ENCODE measurements around the gene PNRC2.

Gene PNRC2

GRCh38 chr1:23995431-23995837, 35.8 kb downstream of the PNRC2 start:
- TF ChIP-seq EZH2 (optimal IDR thresholded peaks at IDR 0.05; ENCODE audit: low read depth, low read length) (no peak), CTCF (IDR thresholded peaks at IDR 0.05; ENCODE audit: low read length) (no peak), EZH2phosphoT487 (IDR thresholded peaks at IDR 0.05; ENCODE audit: low read length) (no peak)
- Histone ChIP-seq H3K9me2 (replicated peaks; ENCODE audit: insufficient read depth, low read length) (no peaks in the 10 kb centered on the region), H3K4me2 (ENCODE audit: low read depth, low read length) (no peak overlapping the region), H3K36me3 (replicated peaks; ENCODE audit: insufficient read depth, low read length) (no peaks in the 10 kb centered on the region), H3K79me2 (ENCODE audit: low read length) (no peaks in the 10 kb centered on the region), H3K9ac (ENCODE audit: low read length) (no peak overlapping the region), H3K27me3 (replicated peaks; ENCODE audit: insufficient read depth, low read length) (no peaks in the 10 kb centered on the region), H3F3A (ENCODE audit: insufficient read depth, low read length) (no peaks in the 10 kb centered on the region), H3K4me1 (ENCODE audit: low read length) (no peaks in the 10 kb centered on the region), H3K9me3 (replicated peaks; ENCODE audit: insufficient read depth, low read length) (no peaks in the 10 kb centered on the region), H3K27ac (ENCODE audit: low read length) (no peak overlapping the region), H4K20me1 (ENCODE audit: insufficient read depth, low read length) (no peaks in the 10 kb centered on the region), H2AFZ (ENCODE audit: low read length) (no peak overlapping the region), H3K4me3 (ENCODE audit: low read length) (no peak overlapping the region)
- DNase-seq: no peak

GRCh38 chr1:23996700-23997229, 37.1 kb downstream of the PNRC2 start:
- Histone ChIP-seq H3K27me3 (replicated peaks; ENCODE audit: insufficient read depth, low read length) (no peaks in the 10 kb centered on the region), H3K36me3 (replicated peaks; ENCODE audit: insufficient read depth, low read length) (no peaks in the 10 kb centered on the region), H4K20me1 (ENCODE audit: insufficient read depth, low read length) (no peaks in the 10 kb centered on the region), H3F3A (ENCODE audit: insufficient read depth, low read length) (no peaks in the 10 kb centered on the region), H3K27ac (ENCODE audit: low read length) (no peak overlapping the region), H3K4me1 (ENCODE audit: low read length) (no peaks in the 10 kb centered on the region), H3K4me3 (ENCODE audit: low read length) (no peak overlapping the region), H3K4me2 (ENCODE audit: low read depth, low read length) (no peak overlapping the region), H3K9ac (ENCODE audit: low read length) (no peak overlapping the region), H3K9me2 (replicated peaks; ENCODE audit: insufficient read depth, low read length) (no peaks in the 10 kb centered on the region), H3K9me3 (replicated peaks; ENCODE audit: insufficient read depth, low read length) (no peaks in the 10 kb centered on the region), H2AFZ (ENCODE audit: low read length) (no peak overlapping the region), H3K79me2 (ENCODE audit: low read length) (no peaks in the 10 kb centered on the region)
- TF ChIP-seq CTCF (IDR thresholded peaks at IDR 0.05; ENCODE audit: low read length): no peak
- no peak for TF ChIP-seq EZH2 (optimal IDR thresholded peaks at IDR 0.05; ENCODE audit: low read depth, low read length)
- no peak for TF ChIP-seq EZH2phosphoT487 (IDR thresholded peaks at IDR 0.05; ENCODE audit: low read length)
- DNase-seq: no peak

GRCh38 chr1:23997812-23998211, 38.2 kb downstream of the PNRC2 start:
- Histone ChIP-seq H3K9me2 (replicated peaks; ENCODE audit: insufficient read depth, low read length) (no peaks in the 10 kb centered on the region), H3K4me2 (ENCODE audit: low read depth, low read length) (no peak overlapping the region), H3K4me1 (ENCODE audit: low read length) (no peaks in the 10 kb centered on the region), H2AFZ (ENCODE audit: low read length) (no peak overlapping the region), H3K79me2 (ENCODE audit: low read length) (no peaks in the 10 kb centered on the region), H3K9me3 (replicated peaks; ENCODE audit: insufficient read depth, low read length) (no peaks in the 10 kb centered on the region), H3K4me3 (ENCODE audit: low read length) (no peak overlapping the region), H3K27me3 (replicated peaks; ENCODE audit: insufficient read depth, low read length) (no peaks in the 10 kb centered on the region), H3K27ac (ENCODE audit: low read length) (no peak overlapping the region), H3F3A (ENCODE audit: insufficient read depth, low read length) (no peaks in the 10 kb centered on the region), H3K36me3 (replicated peaks; ENCODE audit: insufficient read depth, low read length) (no peaks in the 10 kb centered on the region), H3K9ac (ENCODE audit: low read length) (no peak overlapping the region), H4K20me1 (ENCODE audit: insufficient read depth, low read length) (no peaks in the 10 kb centered on the region)
- no peak for TF ChIP-seq CTCF (IDR thresholded peaks at IDR 0.05; ENCODE audit: low read length)
- no peak for TF ChIP-seq EZH2phosphoT487 (IDR thresholded peaks at IDR 0.05; ENCODE audit: low read length)
- TF ChIP-seq EZH2 (optimal IDR thresholded peaks at IDR 0.05; ENCODE audit: low read depth, low read length): no peak
- no peak for DNase-seq

Measured in MM.1S (cell line).